GM18909 (cell line): Measurements from ENCODE around the gene ANKLE2.

ENCODE experiments used
- ATAC-seq: cut with Tn5 transposase; IDR thresholded peaks from one replicate; pipeline ENCODE4 v1.9.1; 2021; ENCODE audit warnings: mild to moderate bottlenecking; ENCODE audit not compliant: unreplicated experiment, poor library complexity

Gene ANKLE2

DNA sequence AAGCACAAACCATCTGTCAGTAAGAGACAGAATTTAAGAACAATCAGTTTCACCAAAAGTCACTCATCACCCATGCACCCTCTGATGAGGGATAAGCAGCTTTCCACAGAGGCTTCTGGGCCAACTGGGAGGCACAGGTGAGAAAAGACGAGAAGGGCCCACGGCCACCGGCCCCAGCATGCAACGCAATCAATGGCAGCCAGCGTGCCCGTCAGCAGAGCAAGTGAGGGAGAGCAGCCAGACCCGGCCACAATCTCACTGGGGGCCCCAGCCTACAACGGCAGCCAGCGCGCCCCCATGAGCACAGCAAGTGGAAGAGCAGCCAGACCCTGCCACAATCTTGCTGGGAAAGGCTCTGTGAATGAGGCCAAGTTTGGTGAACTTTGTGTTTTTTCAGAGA is 13.3 kb downstream of the ANKLE2 start:
- no peak for ATAC-seq

- ATAC-seq, result no peak
Measured at GRCh38 chr12:132747896-132748295, 13.7 kb downstream of the ANKLE2 start.

DNA sequence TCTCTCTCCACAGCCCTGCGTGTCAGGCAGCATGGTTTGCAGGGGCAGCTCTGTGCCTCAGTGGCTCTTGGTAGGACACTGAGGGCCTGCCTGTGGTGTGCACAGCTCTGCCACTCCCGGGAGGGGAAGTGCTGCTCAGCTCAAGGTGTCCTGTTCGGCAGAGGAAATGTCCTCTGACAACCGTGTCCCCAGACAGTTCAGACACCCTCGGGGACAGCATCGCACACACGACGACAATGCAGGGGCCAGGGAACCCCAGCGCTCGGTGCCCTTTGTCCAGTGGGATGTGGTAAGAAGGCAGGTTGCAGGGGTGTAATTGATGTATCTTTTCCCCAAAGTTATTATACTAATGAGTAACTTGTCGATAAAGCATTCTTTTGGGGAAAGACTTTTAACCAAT is 14.2 kb downstream of the ANKLE2 start:
- ATAC-seq, result no peak

- no peak for ATAC-seq
Measured at GRCh38 chr12:132746613-132747012, 15.0 kb downstream of the ANKLE2 start.

DNA sequence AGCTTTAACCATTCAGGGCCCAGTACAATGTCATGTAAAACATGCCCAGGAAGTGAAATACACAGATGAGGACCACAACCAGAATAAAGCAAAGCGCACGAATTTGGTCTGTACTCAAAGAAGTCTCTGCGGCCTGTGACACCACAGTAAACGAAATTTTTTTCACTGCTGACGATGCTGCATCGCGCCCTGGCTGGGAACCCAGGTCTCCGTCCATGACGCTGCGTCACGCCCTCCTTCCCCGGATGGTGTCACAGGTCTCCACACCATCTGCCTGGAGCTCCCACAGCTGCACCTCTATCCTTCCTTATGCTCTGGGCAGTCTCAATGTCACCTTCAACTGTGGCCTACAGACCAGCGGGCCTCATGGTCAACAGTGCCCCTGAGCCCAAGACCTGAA is 17.8 kb downstream of the ANKLE2 start:
- no peak for ATAC-seq

GRCh38 chr12:132741620-132742019 is 20.0 kb downstream of the ANKLE2 start:
- ATAC-seq, result no peak

GRCh38 chr12:132740652-132741051 is 21.0 kb downstream of the ANKLE2 start:
- ATAC-seq, result no peak

- no peak for ATAC-seq
Measured at GRCh38 chr12:132740313-132740646, 21.4 kb downstream of the ANKLE2 start.

DNA sequence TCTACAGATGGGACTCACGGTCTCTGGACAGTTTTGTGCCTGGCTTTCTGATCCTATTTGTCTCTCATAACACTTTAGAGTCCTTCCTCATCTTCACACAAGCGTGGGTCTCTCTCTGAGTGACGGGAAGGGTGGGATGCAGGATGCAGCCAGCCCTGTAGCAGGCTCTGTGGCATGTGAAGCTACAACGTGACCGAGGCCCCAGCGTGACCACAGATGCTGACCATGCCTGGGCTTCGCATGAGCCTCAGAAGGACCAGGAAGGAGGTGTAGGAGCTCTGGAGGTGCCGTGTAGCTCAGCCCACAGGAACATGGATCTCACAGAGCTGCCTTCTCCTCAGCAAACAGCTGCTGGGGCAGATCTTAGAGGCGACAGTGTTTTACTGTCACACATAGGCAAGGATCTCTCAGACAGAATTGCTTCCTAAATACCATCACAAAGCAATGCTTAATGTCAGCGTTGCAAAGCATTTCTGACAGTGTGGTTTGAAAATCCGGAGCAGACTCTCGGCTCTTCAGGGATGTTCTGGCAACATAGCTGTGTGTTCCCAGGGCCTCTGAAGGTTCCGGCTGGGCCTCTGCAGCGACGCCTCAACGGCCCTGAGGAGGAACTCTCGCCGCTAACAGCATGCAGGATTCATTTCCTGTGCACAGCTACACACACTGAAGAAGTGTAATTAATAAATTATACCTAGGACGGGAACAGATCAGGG is 21.9 kb downstream of the ANKLE2 start:
- ATAC-seq, result no peak

DNA sequence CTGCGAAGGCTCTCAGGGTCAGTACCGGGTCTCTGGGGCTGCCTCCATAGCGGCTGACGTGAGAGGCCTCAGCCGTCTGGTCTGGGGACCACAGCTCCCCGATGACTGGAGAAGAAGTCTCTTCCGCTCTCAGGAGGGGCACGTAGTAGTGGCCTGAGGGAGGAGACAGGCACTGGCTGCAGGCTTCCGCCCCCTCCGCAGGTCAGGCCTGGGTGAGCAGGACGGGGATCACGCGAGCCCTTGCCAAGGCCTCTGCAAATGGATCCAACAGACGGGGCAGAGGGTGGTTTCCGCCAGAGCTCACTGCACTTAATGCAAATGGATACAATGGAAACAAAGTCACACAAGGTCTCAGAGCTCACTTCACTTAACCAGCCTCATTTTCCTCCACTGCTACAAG is 24.7 kb downstream of the ANKLE2 start:
- ATAC-seq, result no peak

DNA sequence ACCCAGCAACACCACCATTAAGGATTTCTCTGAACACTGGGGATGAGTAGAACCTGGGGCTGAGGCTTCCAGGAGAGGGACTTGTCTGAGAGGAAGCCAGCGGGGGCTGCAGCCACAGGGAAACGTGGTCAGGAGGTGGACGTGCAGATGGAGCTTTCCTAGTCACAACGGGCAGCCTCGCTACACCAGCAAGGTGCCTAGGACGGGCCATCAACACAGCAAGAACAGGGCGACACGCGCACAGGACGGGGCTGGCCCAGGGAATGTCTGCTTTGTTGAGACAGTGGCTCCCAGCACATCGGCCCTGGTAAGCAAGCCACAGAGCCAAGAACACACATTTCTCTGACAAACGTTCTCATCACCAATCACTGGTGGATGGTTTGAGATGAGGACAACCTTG is 25.3 kb downstream of the ANKLE2 start:
- no peak for ATAC-seq

DNA sequence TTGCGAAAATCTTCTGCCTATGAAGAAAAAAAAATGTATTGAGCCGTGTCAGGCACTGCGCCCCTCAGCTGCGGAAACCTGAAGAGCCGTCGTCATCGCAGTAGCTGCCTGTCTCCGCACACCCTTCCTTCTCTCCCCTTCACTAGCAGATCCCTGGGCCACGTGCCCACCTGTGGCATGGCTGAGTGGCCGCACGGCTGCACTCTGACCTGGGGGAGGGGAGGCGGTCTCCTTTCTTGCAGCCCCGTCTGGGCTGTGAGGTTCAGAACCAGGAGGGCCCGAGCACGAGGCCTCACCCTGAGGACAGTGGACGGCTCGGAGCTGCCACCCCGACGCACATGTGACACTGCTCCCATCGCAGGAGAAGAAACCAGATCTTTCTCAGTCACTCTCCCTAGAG is 26.1 kb downstream of the ANKLE2 start:
- no peak for ATAC-seq

- ATAC-seq, result no peak
Measured at GRCh38 chr12:132734206-132734605, 27.4 kb downstream of the ANKLE2 start.

- ATAC-seq, result no peak
Measured at GRCh38 chr12:132731574-132731973, 30.1 kb downstream of the ANKLE2 start.

GRCh38 chr12:132730353-132730752 is 31.3 kb downstream of the ANKLE2 start:
- no peak for ATAC-seq

DNA sequence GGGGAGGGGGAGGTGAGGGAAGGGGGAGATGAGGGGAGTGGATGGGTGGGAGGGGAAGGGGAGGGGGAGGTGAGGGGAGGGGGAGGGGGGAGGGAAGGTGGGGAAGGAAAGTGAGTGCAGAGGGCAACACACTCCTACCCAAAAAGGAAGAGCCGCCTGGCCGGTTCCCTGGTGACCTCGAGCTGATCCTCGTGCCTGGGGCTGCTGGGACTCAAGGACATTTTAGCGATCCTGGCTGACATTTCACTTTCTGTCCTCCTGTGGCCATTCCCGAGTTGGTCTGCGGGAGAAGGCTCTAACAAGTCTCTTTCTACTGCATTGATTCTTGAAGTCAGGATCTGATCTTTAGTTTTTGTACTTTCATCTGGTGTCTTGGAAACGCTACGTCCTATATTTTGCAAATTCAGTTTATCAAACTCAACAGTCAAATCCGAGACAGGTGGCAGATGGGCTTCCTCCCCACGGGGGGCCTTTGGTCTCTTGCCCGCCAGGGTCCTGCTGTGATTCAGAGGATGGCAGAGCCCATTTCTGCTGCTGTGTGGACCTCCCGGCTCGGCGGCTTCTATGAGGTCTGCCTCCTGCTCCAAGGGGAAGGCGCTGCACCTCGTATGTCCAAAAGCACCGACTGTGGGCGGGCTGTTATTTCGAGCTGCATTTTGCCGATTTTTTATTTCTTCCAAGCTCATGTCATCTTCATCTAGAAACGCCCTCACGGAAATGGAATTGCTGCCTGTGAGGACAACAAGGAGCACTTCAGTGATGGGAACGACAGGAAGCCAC is 31.9 kb downstream of the ANKLE2 start:
- ATAC-seq, result no peak

DNA sequence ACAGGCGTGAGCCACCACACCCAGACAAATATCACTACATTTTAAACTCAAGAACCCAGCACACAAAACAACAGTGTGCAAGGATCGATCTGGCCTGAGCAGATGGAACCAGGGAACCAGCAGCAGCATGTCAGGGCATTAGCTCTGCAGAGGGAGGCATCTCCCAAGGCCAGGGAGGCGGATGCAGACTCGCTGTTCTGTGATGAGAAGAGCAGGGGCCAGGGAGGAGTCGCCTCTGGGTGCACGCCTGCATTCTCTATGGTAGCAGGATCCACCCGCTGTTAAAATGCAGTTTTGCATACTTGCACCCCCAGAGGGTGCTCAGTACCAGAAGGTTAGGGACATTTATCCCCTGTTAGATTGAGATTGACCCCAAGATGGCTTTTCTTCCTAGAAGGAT is 33.1 kb downstream of the ANKLE2 start:
- no peak for ATAC-seq

DNA sequence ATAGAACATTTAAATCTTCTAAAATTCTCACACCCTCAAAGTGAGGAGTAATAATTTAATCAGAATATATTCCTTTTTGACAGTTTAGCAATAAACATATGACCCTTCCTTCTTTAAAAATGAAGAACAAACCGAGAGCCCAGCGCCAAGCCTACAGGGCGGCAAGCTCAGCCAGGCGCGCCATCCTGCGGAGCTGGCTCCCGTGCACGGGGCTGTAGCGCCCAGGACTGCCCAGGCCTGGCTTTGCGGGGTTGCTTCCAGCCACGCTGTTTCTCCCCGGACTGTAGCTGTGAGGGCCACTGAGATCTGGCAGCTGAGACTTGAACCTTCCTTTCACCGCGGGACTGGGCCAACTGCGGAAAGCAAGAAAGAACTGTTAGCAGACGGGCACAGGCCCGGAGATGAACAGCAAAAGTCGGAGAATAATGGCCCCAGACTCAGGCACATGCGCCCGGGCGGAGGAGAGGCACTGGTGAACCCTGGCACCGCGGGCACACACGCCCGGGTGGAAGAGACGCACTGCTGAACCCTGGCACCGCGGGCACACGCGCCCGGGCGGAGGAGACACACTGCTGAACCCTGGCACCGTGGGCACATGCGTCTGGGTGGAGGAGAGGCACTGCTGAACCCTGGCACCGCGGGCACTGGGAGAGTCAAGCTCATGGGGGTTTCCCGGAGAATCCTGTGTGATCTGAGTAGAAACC is 34.4 kb downstream of the ANKLE2 start:
- no peak for ATAC-seq

DNA sequence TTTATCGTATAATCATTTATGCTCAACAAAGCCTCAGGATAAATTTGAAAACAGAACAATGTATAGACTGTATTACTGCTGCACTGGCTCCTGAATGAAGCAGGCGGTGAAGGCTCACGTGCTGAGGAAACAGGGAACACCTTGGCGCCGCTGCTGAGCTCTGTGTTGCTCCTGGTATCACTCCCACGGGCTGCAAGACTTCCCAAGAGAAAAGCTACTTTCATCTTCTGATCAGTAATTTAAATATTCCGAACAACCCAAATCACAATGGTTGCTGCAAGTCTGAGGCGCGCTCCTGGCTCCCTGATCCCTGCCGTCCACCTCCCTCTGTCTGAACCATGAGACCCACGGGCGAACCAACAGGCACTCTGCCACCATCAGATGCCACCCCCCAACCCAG is 35.2 kb downstream of the ANKLE2 start:
- ATAC-seq, result no peak

- no peak for ATAC-seq
Measured at GRCh38 chr12:132724506-132725241, 37.0 kb downstream of the ANKLE2 start.

DNA sequence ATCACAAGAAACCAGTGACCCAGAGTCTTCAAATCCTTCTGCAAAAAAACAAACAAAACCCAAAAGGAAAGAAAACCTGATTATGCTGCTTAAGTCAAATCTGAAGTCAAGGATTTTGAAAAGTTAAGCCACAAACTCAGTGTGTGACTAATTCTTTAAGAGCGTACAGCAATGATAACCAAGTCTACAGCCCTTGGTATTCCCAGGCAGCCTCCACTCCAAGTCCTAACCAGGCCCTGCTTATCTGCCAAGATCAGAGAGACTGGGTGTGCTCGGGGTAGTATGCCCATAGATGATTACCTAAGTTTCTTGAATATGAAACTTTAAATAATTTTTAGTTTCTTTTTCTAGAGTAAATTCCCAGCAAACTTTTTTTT is 37.9 kb downstream of the ANKLE2 start:
- ATAC-seq, result no peak
